Stimulated activated CD4-positive, alpha-beta T cell treated with anti-CD3 and anti-CD28 coated beads, Interleukin-2, amount 100 ng/mL, for 48 hours (primary cell): ENCODE results near the gene CHDH.

Source experiments
- DNase-seq, 2 donors: peaks; one replicate each; pipeline ENCODE4 v3.0.0-alpha.2; 2020

The CHDH gene

GRCh38 chr3:53806182-53807116 lies 39.8 kb downstream of the CHDH start:
- no peak for DNase-seq

GRCh38 chr3:53805463-53806159 lies 40.6 kb downstream of the CHDH start:
- DNase-seq = no peak

- DNase-seq = no peak
Measured at GRCh38 chr3:53804697-53805462, 41.3 kb downstream of the CHDH start.

DNA sequence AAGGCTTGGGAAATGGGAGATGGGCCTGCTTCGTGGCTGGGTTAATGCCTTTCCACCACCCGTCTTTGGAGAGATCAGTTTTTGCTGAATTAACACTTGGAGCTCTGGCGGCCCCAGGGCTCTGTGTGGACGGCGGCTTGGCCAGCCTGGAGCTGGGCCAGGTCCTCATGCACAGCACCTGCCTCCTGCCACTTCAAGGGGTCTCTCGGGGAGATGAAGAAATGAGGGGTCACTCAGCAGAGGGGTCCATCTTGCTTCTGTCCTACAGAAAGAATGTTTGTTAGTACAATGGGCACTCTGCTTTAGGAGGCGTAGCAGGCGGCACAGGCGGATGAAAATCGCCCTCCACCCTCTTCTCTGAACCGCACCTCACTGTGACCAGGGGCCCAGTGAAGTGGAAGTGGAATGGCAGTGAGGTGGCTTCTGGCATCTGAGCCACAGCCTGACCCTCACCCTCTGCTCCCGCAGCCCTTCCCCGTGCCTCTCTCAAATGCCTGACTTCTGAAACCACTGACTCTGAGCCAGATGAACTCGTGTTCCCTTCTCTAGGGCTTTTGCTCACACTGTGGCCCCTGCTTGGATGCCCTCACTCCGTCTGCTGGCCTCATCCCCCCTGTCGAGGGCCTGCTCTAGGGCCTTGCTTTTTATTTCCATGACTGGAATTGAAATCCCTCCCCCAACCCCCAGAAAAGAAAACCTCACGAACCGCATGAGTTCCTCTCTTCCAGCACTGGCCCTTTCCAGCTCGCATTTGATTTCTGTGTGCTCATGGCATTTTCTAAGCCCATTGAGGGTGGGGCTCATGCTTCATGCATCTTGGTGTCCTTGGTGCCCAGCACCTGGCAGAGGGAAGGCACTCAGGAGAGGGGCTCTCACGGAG lies 42.2 kb downstream of the CHDH start:
- no peak for DNase-seq

GRCh38 chr3:53803124-53803815 lies 42.9 kb downstream of the CHDH start:
- no peak for DNase-seq

DNA sequence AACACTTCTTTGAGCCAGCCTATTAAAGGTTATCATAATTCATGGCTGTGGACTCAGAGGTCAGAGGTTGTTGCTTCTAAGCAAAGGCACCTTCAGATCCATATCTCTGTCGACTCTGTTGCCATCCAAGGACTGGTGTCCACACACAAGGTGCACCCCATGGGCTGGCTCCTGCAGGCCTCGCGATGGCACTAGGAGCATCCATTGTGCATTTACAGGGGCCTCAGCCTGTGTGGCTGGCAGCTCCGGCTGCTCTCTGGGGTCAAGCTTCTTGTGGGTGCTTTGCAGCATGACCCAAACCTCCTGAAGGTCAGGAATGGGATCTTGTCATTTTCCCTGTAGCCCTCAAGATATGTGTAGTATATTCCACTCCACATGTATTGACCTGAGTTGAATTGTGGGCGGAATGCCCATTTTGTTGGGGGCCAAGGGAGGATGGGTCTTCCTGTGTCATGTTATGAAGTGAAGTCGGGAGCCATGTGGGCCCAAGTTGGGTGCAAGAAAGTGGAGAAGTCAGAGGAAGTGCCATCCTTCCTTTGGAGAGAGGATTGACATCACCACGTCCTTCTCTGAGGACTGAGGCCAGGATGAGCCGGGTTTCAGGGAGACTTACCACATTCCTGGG lies 43.9 kb downstream of the CHDH start:
- no peak for DNase-seq

GRCh38 chr3:53801319-53801718 lies 44.9 kb downstream of the CHDH start:
- no peak for DNase-seq

GRCh38 chr3:53800041-53800906 lies 45.9 kb downstream of the CHDH start:
- DNase-seq = no peak

DNA sequence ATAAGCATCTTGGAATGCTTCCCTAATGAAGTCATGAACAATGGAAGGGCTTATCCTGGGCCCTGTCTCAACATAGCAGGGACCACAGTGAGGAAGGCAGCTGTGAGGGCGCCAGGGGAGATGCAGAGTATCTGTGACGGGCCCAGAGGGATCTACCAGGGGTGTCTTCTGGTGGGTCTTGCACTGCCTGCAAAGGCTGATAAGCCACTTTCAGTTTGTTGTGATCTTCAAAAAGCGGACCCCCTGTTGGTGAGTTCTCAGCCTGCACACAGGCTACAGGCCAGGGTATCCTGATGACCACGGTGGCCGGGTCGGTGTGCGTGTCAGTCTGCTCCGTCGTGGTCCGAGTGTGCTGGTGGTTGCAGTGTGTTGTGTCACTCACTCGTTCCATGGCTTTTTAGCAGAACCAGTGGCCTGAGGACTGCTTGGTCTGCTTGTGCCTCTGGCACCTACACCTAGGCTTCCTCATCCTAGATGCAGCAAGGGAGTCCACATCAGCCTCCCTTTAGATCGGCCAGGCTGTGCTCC lies 46.8 kb downstream of the CHDH start:
- no peak for DNase-seq

GRCh38 chr3:53798144-53798543 lies 48.1 kb downstream of the CHDH start:
- DNase-seq = no peak

DNA sequence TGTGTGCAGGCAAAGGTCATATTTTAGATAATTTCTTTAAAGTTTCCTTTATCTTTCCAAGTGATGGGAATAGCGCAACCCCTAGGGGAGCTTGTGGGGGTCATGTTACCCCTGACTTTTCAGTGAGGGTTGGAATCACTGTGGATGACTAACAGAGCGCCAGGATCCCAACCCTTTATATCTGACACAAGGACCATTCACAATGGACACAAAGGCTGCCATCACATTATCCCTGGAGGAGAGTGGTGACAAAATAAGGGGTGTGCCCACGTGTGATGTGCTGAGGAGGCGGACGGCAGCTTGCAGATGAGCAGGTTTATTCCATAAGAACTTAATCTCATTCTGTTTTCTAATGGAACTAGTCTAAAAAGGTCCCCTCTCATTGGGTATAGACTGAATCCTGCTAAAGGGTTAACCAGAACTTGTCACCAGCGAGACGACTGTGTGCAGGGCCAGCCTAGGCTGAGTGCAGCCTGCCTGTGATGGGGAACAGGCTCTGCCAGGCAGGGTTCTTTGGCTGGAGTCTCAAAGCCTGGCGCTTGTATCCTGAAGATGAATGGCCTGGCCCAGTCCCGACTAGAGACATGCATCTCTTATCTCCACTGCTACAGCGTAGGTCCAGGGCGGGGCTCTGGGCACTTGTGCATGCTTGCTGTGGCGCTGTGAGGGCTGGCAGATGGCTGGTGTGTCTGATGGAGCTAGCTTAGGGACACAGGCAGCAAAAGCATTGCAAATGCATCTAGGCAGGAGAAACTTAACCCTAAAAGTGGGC lies 50.2 kb downstream of the CHDH start:
- no peak for DNase-seq

- no peak for DNase-seq
Measured at GRCh38 chr3:53795176-53795575, 51.0 kb downstream of the CHDH start.

DNA sequence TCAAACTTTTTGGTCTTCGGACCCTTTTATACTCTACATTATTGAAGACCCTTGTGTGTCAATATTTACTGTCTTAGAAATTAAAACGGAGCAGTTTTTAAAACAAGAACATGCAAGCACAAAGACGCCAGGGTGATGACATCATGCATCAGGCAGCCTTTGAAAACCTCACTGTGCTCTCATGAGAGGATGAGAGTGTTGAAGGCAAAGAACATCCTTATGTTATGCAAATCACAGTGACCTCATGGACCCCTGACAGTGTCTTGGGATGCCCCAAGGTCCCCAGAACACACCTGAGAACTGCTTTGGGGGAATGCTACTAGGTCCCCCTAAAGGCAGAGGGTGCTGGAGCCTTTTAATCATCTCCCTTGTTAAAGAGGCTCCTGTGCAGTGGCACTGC lies 51.6 kb downstream of the CHDH start:
- DNase-seq = no peak

- DNase-seq = no peak
Measured at GRCh38 chr3:53792866-53793265, 53.4 kb downstream of the CHDH start.

- DNase-seq = no peak
Measured at GRCh38 chr3:53791317-53791716, 54.9 kb downstream of the CHDH start.

GRCh38 chr3:53790470-53790869 lies 55.7 kb downstream of the CHDH start:
- no peak for DNase-seq

DNA sequence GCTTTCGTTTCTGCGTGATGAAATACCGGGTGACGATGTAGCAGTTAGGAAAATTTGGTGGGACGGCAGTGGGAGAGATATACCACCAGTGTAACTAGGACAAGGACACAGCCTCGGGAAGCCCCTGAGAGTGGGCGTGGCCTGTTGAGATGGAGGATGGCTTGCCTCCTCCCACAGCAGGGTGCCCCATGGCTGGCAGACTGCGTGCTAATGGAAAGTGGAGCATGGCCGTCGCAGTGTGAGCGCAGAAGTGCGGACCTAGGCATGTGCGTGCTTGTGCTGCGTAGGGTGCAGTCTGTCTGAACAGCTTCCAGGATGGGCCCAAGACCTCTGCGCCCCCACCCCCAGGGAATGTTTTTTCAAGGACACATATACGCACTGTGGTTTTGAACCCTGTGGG lies 56.8 kb downstream of the CHDH start:
- DNase-seq = no peak

GRCh38 chr3:53788038-53788437 lies 58.2 kb downstream of the CHDH start:
- DNase-seq = no peak

DNA sequence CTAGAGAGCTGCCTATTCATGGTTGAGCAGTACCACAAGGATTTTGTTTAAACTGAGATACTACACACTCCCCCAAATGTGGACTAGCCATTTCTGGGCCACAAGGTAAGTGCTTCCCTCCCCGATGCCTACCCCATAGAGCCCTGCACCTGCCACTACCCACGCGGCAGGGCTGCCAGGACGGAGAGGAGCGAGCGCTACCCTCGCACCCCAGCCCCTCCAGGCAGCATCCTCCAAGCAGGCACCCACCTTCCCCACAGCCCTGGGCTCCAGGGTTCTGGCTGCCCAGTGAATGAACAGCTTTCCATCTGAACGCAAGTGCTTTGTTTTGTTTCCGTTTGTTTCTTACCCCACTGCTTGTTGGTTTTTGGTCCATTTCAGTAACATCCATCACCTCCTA lies 59.2 kb downstream of the CHDH start:
- DNase-seq = no peak
